KMS-11 (cell line): Measurements from ENCODE around the gene DCN.

Experiments used
- H2AFZ ChIP-seq: fragments of 200-600 bp; sonication (generic); 2 replicates; pipeline ENCODE4 v1.6.1; 2016; ENCODE audit warnings: antibody characterized with exemption, mixed run types, low read depth
- H3K27ac ChIP-seq: fragments of 200-600 bp; sonication (generic); 2 replicates; pipeline ENCODE4 v1.6.1; 2016; ENCODE audit warnings: mild to moderate bottlenecking, mixed run types
- H3K27me3 ChIP-seq: fragments of 200-600 bp; sonication (generic); 2 replicates; pipeline ENCODE4 v1.6.1; 2017; ENCODE audit warnings: mild to moderate bottlenecking, low read depth, mixed run types, moderate library complexity; ENCODE audit not compliant: insufficient read depth
- H3K36me3 ChIP-seq: fragments of 200-600 bp; sonication (generic); 2 replicates; pipeline ENCODE4 v1.6.1; 2017; ENCODE audit warnings: mild to moderate bottlenecking, mixed run types; ENCODE audit not compliant: insufficient read depth
- H3K4me1 ChIP-seq: fragments of 200-600 bp; sonication (generic); 2 replicates; pipeline ENCODE4 v1.6.1; 2016; ENCODE audit warnings: mild to moderate bottlenecking, low read depth, mixed run types; ENCODE audit not compliant: poor library complexity, severe bottlenecking
- H3K4me2 ChIP-seq: fragments of 200-600 bp; sonication (generic); 2 replicates; pipeline ENCODE4 v1.7.0; 2016; ENCODE audit warnings: mild to moderate bottlenecking, mixed run types
- H3K4me3 ChIP-seq: fragments of 200-600 bp; sonication (generic); IDR thresholded peaks from 2 replicates; pipeline ENCODE4 v1.6.1; 2017; ENCODE audit warnings: low read depth, low read length, mixed read lengths; ENCODE audit not compliant: insufficient read depth
- H3K79me2 ChIP-seq: fragments of 200-600 bp; sonication (generic); 2 replicates; pipeline ENCODE4 v1.6.1; 2016; ENCODE audit warnings: low read depth, mixed run types; ENCODE audit not compliant: insufficient read depth
- H3K9ac ChIP-seq: fragments of 200-600 bp; sonication (generic); 2 replicates; pipeline ENCODE4 v1.6.1; 2016; ENCODE audit warnings: mild to moderate bottlenecking, mixed run types
- H4K20me1 ChIP-seq: fragments of 200-600 bp; sonication (generic); 2 replicates; pipeline ENCODE4 v1.6.1; 2016; ENCODE audit warnings: mild to moderate bottlenecking, mixed run types; ENCODE audit not compliant: insufficient read depth
- CTCF ChIP-seq: fragments of 200-600 bp; sonication (generic); conservative IDR thresholded peaks from 2 replicates; pipeline ENCODE4 v1.6.1; 2017; ENCODE audit warnings: low read depth, mild to moderate bottlenecking, antibody characterized with exemption, low read length, moderate library complexity, mixed read lengths

DCN gene

GRCh38 chr12:91138337-91138920 is 44.2 kb downstream of the DCN start:
- Histone ChIP-seq H3K79me2 (no peaks in the 10 kb centered on the region), H3K9ac (no peak overlapping the region), H3K4me1 (no peaks in the 10 kb centered on the region), H2AFZ (no peak overlapping the region), H3K36me3 (no peaks in the 10 kb centered on the region), H4K20me1 (no peaks in the 10 kb centered on the region), H3K4me3 (no peak overlapping the region), H3K4me2 (no peak overlapping the region), H3K27me3 (no peaks in the 10 kb centered on the region), H3K27ac (no peak overlapping the region)
- no peak for TF ChIP-seq CTCF

GRCh38 chr12:91133871-91134270 is 48.7 kb downstream of the DCN start:
- H4K20me1 ChIP-seq, result no peaks in the 10 kb centered on the region
- no peaks in the 10 kb centered on the region for H3K27me3 ChIP-seq
- H3K9ac ChIP-seq, result no peak overlapping the region
- no peaks in the 10 kb centered on the region for H3K4me1 ChIP-seq
- no peak overlapping the region for H3K4me2 ChIP-seq
- no peak overlapping the region for H3K4me3 ChIP-seq
- no peak overlapping the region for H3K27ac ChIP-seq
- no peak for TF ChIP-seq CTCF
- no peaks in the 10 kb centered on the region for H3K79me2 ChIP-seq
- no peaks in the 10 kb centered on the region for H3K36me3 ChIP-seq
- H2AFZ ChIP-seq, result no peak overlapping the region

GRCh38 chr12:91129662-91130362 is 52.8 kb downstream of the DCN start:
- H4K20me1 ChIP-seq, result no peaks in the 10 kb centered on the region
- H3K9ac ChIP-seq, result no peak overlapping the region
- H3K4me2 ChIP-seq, result no peak overlapping the region
- no peak overlapping the region for H2AFZ ChIP-seq
- H3K27me3 ChIP-seq, result no peaks in the 10 kb centered on the region
- TF ChIP-seq CTCF, result no peak
- H3K36me3 ChIP-seq, result no peaks in the 10 kb centered on the region
- no peaks in the 10 kb centered on the region for H3K79me2 ChIP-seq
- no peak overlapping the region for H3K4me3 ChIP-seq
- H3K4me1 ChIP-seq, result no peaks in the 10 kb centered on the region
- no peak overlapping the region for H3K27ac ChIP-seq

GRCh38 chr12:91127751-91128150 is 54.9 kb downstream of the DCN start:
- no peak overlapping the region for H3K4me2 ChIP-seq
- no peaks in the 10 kb centered on the region for H3K4me1 ChIP-seq
- TF ChIP-seq CTCF, result no peak
- no peak overlapping the region for H2AFZ ChIP-seq
- H3K79me2 ChIP-seq, result no peaks in the 10 kb centered on the region
- H3K9ac ChIP-seq, result no peak overlapping the region
- no peaks in the 10 kb centered on the region for H3K27me3 ChIP-seq
- H3K4me3 ChIP-seq, result no peak overlapping the region
- no peaks in the 10 kb centered on the region for H3K36me3 ChIP-seq
- no peak overlapping the region for H3K27ac ChIP-seq
- no peaks in the 10 kb centered on the region for H4K20me1 ChIP-seq
